ENCODE measurements around the gene ADAT3.

ADAT3 gene

GRCh38 chr19:1912760-1913505 is 7.7 kb downstream of the ADAT3 start:
- DNase-seq (ENCODE audit: low read depth) = no peak

DNA sequence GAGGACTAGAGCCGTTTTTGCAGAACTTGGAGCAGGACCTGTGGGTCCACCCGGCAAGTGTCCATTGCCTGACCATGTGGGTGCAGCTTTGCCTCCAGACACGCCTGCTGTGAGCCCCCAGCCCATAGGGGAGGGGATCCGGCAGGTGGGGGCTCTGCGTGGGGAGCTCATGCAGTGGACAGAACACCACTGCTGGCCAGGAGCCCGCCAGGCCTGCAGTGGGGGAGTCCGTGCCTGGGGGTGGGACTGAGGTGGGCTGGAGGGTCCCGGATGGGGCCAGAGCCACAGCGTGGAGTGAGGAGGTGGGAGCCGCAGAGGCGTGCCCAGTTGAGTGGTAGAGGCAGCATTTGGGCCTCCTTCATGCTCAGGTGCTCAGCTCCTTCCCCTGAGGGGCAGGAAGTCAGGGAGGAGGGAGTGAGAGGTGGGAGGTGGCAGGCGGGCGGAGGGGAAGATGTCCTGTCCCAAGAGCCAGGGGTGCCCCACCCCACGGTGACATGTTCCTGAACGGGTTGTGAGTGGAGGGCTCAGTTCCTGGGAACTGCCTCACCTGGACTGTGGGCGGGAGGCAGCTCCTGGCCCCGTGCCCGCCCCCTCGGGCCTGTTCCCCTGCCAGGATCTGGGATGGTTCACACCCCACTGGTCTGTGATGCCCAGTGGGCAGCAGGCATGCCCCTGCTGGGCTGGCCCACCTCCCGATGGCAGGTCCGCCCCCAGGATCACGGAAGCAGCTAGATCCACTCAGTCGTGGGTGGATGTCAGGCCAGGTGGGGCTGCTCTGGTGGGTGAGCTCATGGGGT is 8.8 kb downstream of the ADAT3 start:
- DNase-seq (ENCODE audit: low read depth) = no peak

- DNase-seq (ENCODE audit: low read depth) = no peak
These were observed 9.7 kb downstream of the ADAT3 start for GRCh38 chr19:1914826-1915341.

- no peak for DNase-seq (ENCODE audit: low read depth)
These were observed 11.9 kb downstream of the ADAT3 start for GRCh38 chr19:1917146-1917545.

DNA sequence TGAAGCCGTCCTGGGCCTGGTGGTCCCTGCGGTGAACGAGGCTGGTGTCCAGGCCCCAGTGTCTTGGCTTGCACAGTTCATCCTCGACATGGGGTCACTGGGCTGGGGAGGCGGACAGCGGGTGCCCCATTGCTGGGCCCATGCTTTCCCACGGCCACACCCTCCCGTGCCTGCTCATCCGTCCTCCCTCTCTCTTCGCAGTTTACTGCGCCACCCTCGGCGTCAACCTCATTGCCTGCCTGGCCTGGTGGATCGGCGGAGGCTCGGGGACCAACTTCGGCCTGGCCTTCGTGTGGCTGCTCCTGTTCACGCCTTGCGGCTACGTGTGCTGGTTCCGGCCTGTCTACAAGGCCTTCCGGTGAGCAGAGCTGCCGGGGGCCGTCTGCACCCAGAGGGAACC is 12.7 kb downstream of the ADAT3 start:
- no peak for DNase-seq (ENCODE audit: low read depth)

DNA sequence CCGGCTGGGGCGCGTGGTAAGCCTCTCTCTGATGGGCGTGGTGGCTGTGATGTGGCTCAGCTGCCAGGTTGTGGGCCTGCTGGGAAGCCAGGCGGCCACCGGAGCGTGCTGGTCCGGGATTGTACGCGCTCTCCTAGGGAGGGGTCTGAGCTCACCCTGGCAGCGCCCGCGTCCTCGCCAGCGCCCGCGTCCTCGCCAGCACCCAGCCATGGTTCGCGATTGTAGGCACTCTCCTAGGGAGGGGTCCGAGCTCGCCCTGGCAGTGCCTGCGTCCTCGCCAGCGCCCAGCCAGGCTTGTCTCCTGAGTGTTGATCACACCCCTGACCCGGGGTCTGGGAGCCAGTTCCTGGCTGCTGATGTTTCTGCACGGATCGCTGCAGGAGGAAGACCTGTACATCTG is 13.8 kb downstream of the ADAT3 start:
- no peak for DNase-seq (ENCODE audit: low read depth)

DNA sequence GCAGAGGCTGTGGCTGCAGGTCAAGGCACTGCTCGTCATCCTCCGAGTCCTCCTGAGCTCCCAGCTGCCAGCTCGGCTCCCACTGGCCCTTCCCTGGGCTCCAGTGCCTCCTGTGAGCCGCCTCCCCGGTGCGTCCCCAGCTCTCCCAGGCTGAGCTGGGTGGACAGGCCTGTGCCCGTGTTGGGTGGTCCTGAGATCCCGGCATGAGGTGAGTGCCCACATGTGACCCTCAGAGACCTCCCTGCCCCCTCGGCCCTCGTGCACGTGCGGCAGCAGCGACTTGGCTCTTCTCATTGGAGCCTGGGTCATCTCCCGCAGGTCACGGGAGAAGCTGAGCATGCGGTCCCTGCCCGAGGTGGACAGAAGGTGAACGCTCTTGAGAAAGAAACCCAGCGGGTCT is 15.4 kb downstream of the ADAT3 start:
- DNase-seq (ENCODE audit: low read depth) = no peak

GRCh38 chr19:1921326-1921725 is 16.1 kb downstream of the ADAT3 start:
- no peak for DNase-seq (ENCODE audit: low read depth)

- DNase-seq (ENCODE audit: low read depth) = no peak
These were observed 16.6 kb downstream of the ADAT3 start for GRCh38 chr19:1921825-1922224.

- DNase-seq (ENCODE audit: low read depth) = no peak
These were observed 17.6 kb downstream of the ADAT3 start for GRCh38 chr19:1922803-1923202.

DNA sequence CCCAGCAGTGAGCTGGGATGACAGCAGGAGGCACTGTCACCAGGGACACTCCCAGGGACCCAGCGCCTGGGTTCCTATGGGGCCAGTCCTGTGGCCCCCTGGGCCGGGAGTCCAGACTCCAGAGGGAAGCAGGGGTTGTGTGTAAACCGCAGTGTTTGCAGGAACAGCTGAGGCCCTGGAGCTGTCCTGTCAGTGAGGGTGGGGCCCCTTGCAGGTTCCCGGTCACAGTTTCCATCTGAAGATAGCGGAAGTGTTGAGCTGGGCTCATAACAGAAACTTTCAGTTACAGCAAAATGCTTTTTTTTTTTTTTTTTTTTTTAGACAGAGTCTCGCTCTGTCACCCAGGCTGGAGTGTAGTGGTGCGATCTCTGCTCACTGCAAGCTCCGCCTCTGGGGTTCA is 18.1 kb downstream of the ADAT3 start:
- DNase-seq (ENCODE audit: low read depth) = no peak

GRCh38 chr19:1924320-1924961 is 19.2 kb downstream of the ADAT3 start:
- no peak for DNase-seq (ENCODE audit: low read depth)

DNA sequence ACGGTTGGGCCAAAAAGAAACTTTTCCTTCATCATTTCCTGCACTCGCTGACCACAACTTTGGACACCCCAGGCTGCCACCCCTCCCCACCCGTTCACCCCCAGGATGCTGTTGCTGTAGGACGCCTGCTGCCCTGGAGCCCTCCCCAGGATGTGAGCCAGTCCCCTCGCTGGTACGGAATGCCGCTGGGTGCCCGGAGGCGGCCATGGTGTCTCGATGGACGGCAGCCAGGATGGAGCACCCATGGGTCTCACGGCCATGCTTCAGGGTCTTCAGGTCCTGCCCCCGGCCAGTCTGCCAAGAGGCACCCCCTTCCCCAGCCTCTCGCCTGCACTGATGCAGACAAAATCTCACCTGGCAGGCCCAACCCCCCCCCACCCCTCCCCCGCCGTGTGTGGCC is 20.3 kb downstream of the ADAT3 start:
- no peak for DNase-seq (ENCODE audit: low read depth)

- DNase-seq (ENCODE audit: low read depth) = peak; percentile 74
These were observed 24.0 kb downstream of the ADAT3 start for GRCh38 chr19:1929021-1929742.

DNA sequence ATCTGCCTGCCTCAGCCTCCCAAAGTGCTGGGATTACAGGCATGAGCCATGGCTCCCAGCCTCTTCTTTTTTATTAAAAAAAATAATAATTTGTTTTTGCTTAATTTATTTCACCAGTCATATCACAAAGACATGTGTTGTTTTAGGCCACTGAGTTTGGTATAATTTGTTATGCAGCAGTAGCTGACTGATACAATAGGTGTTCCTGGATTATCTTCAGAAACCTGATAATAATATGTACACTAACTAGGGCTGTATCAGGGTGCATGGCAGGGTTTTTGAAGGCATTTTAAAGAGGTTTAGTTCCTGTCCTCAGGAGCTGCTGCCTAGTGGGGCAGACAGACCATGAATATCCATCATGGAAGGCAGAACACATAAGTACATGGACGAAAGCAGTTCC is 26.2 kb downstream of the ADAT3 start:
- no peak for DNase-seq (ENCODE audit: low read depth)

- no peak for DNase-seq (ENCODE audit: low read depth)
These were observed 27.2 kb downstream of the ADAT3 start for GRCh38 chr19:1932395-1932794.

DNA sequence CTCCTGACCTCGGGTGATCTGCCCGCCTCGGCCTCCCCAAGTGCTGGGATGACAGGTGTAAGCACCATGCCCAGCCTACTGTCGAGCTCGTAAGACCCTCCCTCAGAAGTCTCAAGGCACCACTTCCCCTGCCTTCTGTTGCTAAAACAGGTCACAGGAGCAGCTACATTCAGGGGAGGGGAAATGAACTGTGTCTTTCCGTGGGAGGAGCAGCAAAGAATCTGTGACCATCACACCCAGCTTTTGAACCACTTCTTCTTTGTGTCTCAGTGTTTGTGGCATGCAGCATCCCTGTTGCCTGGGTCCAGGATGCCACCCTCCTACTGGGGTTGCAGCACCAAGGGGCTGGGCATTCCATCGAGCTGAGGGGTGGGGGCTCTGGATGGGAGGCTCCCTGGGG is 28.0 kb downstream of the ADAT3 start:
- DNase-seq (ENCODE audit: low read depth) = no peak

DNA sequence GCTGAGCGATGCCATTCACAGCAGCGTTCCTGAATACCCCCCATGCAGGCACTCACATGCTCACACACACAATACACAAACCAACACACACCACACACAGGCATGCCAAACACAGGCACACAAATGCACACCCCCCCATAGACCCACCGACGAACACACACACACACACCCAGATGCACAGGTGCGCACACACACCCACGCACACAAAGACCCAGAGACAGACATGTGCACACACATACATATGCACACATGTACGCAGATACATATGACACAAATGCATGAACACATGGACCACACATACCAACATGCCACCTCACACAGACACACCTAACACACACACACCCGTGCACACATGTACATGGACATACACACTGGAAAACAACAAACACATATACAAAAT is 28.7 kb downstream of the ADAT3 start:
- DNase-seq (ENCODE audit: low read depth) = no peak

GRCh38 chr19:1935484-1936208 is 30.4 kb downstream of the ADAT3 start:
- DNase-seq (ENCODE audit: low read depth) = peak; percentile 15

GRCh38 chr19:1936430-1936829 is 31.2 kb downstream of the ADAT3 start:
- DNase-seq (ENCODE audit: low read depth) = no peak

DNA sequence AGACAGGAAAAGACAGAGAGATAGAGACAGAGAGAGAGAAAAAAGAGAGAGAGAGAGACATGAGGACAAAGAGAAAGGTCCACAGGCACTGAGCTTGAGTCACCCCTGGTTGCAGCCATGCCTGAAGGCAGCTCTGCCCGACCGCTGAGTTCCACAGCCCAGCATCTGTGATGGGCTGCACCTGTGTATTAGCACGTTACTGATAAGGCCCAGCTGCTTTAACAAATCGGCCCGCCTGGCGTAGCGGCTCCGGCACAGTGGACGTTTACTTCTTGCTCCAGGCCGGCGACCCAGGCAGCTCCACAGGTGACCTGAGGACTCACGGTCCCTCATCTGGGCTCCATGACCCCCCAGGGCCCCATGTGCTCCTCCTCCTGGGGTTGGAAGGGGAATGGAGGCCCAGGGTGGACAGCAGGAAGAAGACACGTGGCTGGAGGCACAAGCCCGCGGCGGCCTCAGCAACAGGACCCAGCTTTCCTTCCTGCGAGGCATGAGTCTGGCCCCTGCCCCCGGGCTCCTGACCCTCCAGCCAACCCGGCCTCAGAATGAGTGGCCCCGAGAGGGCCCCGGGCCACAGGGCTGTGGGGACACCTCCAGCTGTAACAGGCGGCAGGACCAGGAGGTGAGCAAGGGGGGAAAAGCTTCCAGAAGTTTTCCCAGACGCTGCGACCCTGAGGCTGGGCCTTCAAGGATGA is 31.9 kb downstream of the ADAT3 start:
- DNase-seq (ENCODE audit: low read depth) = no peak
